Activated T-cell treated with anti-CD3 and anti-CD28 coated beads, Interleukin-2, amount 50 U/mL, for 72 hours (primary cell): Measurements from ENCODE around the gene TDG. TPM values are rescaled to one million over a fixed set of nuclear protein-coding genes. Genes with fewer than 3 reads are reported as not detected.
A peak's percentile ranks its signal among the peaks of the same experiment; 100 is the strongest.
"Not testable (repeated sequence)": the region's sequence is repeated elsewhere in the genome, so short reads cannot be mapped to it uniquely, and the experiment has no call there.

ENCODE experiments used
- ATAC-seq, 2 donors: fragments of 150-1000 bp; cut with Tn5 transposase; replicated peaks in 1 of 2; 2 replicates each; pipeline ENCODE4 v1.10.0; 2021; ENCODE audit warnings: moderate library complexity in 2 of 2, mild to moderate bottlenecking in 1 of 2
- DNase-seq, 2 donors: peaks; one replicate each; pipeline ENCODE4 v3.0.0; 2021 to 2022; ENCODE audit warnings: mixed read lengths in 1 of 2
- H3K27ac Mint-ChIP-seq: one replicate; pipeline ENCODE4 v1.8.0; 2022; ENCODE audit warnings: mild to moderate bottlenecking, moderate library complexity, mixed read lengths
- H3K27me3 Mint-ChIP-seq: one replicate; pipeline ENCODE4 v1.8.0; 2022; ENCODE audit warnings: low read depth, mixed read lengths
- H3K36me3 Mint-ChIP-seq, 2 donors: one replicate each; pipeline ENCODE4 v1.8.0; 2022; ENCODE audit warnings: mixed read lengths in 2 of 2, mild to moderate bottlenecking in 1 of 2; ENCODE audit not compliant: insufficient read depth in 2 of 2
- H3K4me1 Mint-ChIP-seq: one replicate; pipeline ENCODE4 v1.8.0; 2022; ENCODE audit warnings: low read depth, mixed read lengths
- H3K4me3 Mint-ChIP-seq, 2 donors: one replicate each; pipeline ENCODE4 v1.8.0; 2022; ENCODE audit warnings: mild to moderate bottlenecking in 2 of 2, mixed read lengths in 2 of 2, moderate library complexity in 2 of 2
- H3K9me3 Mint-ChIP-seq, 2 donors: one replicate each; pipeline ENCODE4 v1.8.0; 2022; ENCODE audit warnings: mixed read lengths in 2 of 2
- total RNA-seq, 2 donors: library from RNA; stranded (reverse); gene quantifications; one replicate each; pipeline ENCODE4 v1.2.3, GENCODE V29; 2022

TDG gene
- total RNA-seq, 2 donors from 2014 or later, result 24.9 to 28.8 TPM

- no peak for ATAC-seq
- no peak overlapping the region for H3K4me3 Mint-ChIP-seq
- H3K27ac Mint-ChIP-seq, result no peak overlapping the region
- H3K36me3 Mint-ChIP-seq, result no peaks in the 10 kb centered on the region
- peaks cover 0 to 2% of the 10 kb centered on the region in 2 donors for H3K9me3 Mint-ChIP-seq
- DNase-seq, result no peak
- H3K27me3 Mint-ChIP-seq, result peaks cover 6% of the 10 kb centered on the region
- H3K4me1 Mint-ChIP-seq, result no peaks in the 10 kb centered on the region
Measured at GRCh38 chr12:104010121-104010520, 44.4 kb downstream of the TDG start.

GRCh38 chr12:104010606-104011169, 45.0 kb downstream of the TDG start:
- Mint-ChIP-seq H3K27me3 (peaks cover 6% of the 10 kb centered on the region), H3K27ac (no peak overlapping the region), H3K36me3 (no peaks in the 10 kb centered on the region), H3K4me3 (no peak overlapping the region), H3K4me1 (no peaks in the 10 kb centered on the region), H3K9me3 (peaks cover 0 to 2% of the 10 kb centered on the region in 2 donors)
- ATAC-seq (no peak), DNase-seq (no peak)

GRCh38 chr12:104011253-104011652, 45.6 kb downstream of the TDG start:
- ATAC-seq (no peak), DNase-seq (no peak)
- Mint-ChIP-seq H3K27me3 (peaks cover 6% of the 10 kb centered on the region), H3K4me3 (no peak overlapping the region), H3K27ac (no peak overlapping the region), H3K4me1 (no peaks in the 10 kb centered on the region), H3K36me3 (no peaks in the 10 kb centered on the region), H3K9me3 (peaks cover 0 to 2% of the 10 kb centered on the region in 2 donors)

- Mint-ChIP-seq H3K9me3 (peaks cover 0 to 2% of the 10 kb centered on the region in 2 donors), H3K4me1 (no peaks in the 10 kb centered on the region), H3K36me3 (no peaks in the 10 kb centered on the region), H3K27me3 (peaks cover 1% of the 10 kb centered on the region), H3K4me3 (no peak overlapping the region), H3K27ac (no peak overlapping the region)
- DNase-seq (no peak), ATAC-seq (no peak)
Measured at GRCh38 chr12:104012331-104012730, 46.7 kb downstream of the TDG start.

GRCh38 chr12:104021862-104022261, 56.2 kb downstream of the TDG start:
- not testable (repeated sequence) for H3K4me3 Mint-ChIP-seq, H3K9me3 Mint-ChIP-seq, DNase-seq, ATAC-seq, H3K4me1 Mint-ChIP-seq, H3K36me3 Mint-ChIP-seq
- peak overlapping the region; percentile 8 for H3K27ac Mint-ChIP-seq
- peaks cover 34% of the 10 kb centered on the region for H3K27me3 Mint-ChIP-seq

GRCh38 chr12:104022786-104023185, 57.1 kb downstream of the TDG start:
- peaks cover 0 to 2% of the 10 kb centered on the region in 2 donors for H3K36me3 Mint-ChIP-seq
- H3K27ac Mint-ChIP-seq, result no peak overlapping the region
- DNase-seq, result no peak
- ATAC-seq, result no peak
- H3K9me3 Mint-ChIP-seq, result no peaks in the 10 kb centered on the region
- H3K4me3 Mint-ChIP-seq, result no peak overlapping the region
- H3K4me1 Mint-ChIP-seq, result no peaks in the 10 kb centered on the region
- peaks cover 42% of the 10 kb centered on the region for H3K27me3 Mint-ChIP-seq

GRCh38 chr12:104023710-104024109, 58.0 kb downstream of the TDG start:
- Mint-ChIP-seq H3K9me3 (no peaks in the 10 kb centered on the region), H3K4me1 (no peaks in the 10 kb centered on the region), H3K4me3 (no peak overlapping the region), H3K27me3 (peaks cover 46% of the 10 kb centered on the region), H3K27ac (no peak overlapping the region), H3K36me3 (peaks cover 0 to 2% of the 10 kb centered on the region in 2 donors)
- ATAC-seq (no peak), DNase-seq (no peak)

GRCh38 chr12:104024348-104024747, 58.7 kb downstream of the TDG start:
- no peaks in the 10 kb centered on the region for H3K4me1 Mint-ChIP-seq
- no peak overlapping the region for H3K27ac Mint-ChIP-seq

GRCh38 chr12:104025771-104026170, 60.1 kb downstream of the TDG start:
- Mint-ChIP-seq H3K27ac (no peak overlapping the region), H3K36me3 (peaks cover 0 to 2% of the 10 kb centered on the region in 2 donors), H3K27me3 (peaks cover 34% of the 10 kb centered on the region), H3K4me1 (no peaks in the 10 kb centered on the region), H3K9me3 (no peaks in the 10 kb centered on the region), H3K4me3 (no peak overlapping the region)
- DNase-seq (no peak), ATAC-seq (no peak)

More at GRCh38 chr12:104024348-104024747, 58.7 kb downstream of the TDG start:
- Mint-ChIP-seq H3K4me3 (no peak overlapping the region), H3K27me3 (peaks cover 48% of the 10 kb centered on the region), H3K9me3 (no peaks in the 10 kb centered on the region), H3K36me3 (peaks cover 0 to 2% of the 10 kb centered on the region in 2 donors)
- DNase-seq (no peak), ATAC-seq (no peak)

- Mint-ChIP-seq H3K27me3 (peaks cover 27% of the 10 kb centered on the region), H3K36me3 (peaks cover 0 to 2% of the 10 kb centered on the region in 2 donors), H3K4me1 (no peaks in the 10 kb centered on the region), H3K4me3 (no peak overlapping the region), H3K27ac (no peak overlapping the region), H3K9me3 (no peaks in the 10 kb centered on the region)
- DNase-seq (no peak), ATAC-seq (no peak)
Measured at GRCh38 chr12:104026841-104027599, 61.3 kb downstream of the TDG start.

- peaks cover 36% of the 10 kb centered on the region for H3K27me3 Mint-ChIP-seq
- DNase-seq, H3K4me1 Mint-ChIP-seq, H3K36me3 Mint-ChIP-seq, H3K27ac Mint-ChIP-seq, H3K4me3 Mint-ChIP-seq, H3K9me3 Mint-ChIP-seq, ATAC-seq: not testable (repeated sequence)
Measured at GRCh38 chr12:104030596-104030995, 64.9 kb downstream of the TDG start.

- ATAC-seq, H3K27ac Mint-ChIP-seq, H3K4me3 Mint-ChIP-seq: not testable (repeated sequence)
Measured at GRCh38 chr12:104036143-104036542, 70.5 kb downstream of the TDG start.

More at GRCh38 chr12:104036143-104036542, 70.5 kb downstream of the TDG start:
- DNase-seq, H3K36me3 Mint-ChIP-seq, H3K9me3 Mint-ChIP-seq, H3K4me1 Mint-ChIP-seq: not testable (repeated sequence)
- peaks cover 27% of the 10 kb centered on the region for H3K27me3 Mint-ChIP-seq
